GM21528 (cell line): ENCODE data around the gene ACAA1.
"Not testable (repeated sequence)": the region's sequence is repeated elsewhere in the genome, so short reads cannot be mapped to it uniquely, and the experiment has no call there.

Experiments used
- ATAC-seq: cut with Tn5 transposase; IDR thresholded peaks from one replicate; pipeline ENCODE4 v1.9.1; 2021; ENCODE audit warnings: mild to moderate bottlenecking, moderate library complexity; ENCODE audit not compliant: unreplicated experiment, low FRiP score

Gene ACAA1

GRCh38 chr3:38137615-38138348 is 855 bp upstream of the ACAA1 start:
- ATAC-seq: no peak

- ATAC-seq: no peak
Measured at GRCh38 chr3:38136393-38136776, 542 bp downstream of the ACAA1 start.

- not testable (repeated sequence) for ATAC-seq
Measured at GRCh38 chr3:38135621-38136277, 1.2 kb downstream of the ACAA1 start.

GRCh38 chr3:38134517-38135143 is 2.3 kb downstream of the ACAA1 start:
- ATAC-seq: not testable (repeated sequence)

GRCh38 chr3:38133557-38134405 is 3.1 kb downstream of the ACAA1 start:
- ATAC-seq: no peak

- no peak for ATAC-seq
Measured at GRCh38 chr3:38133209-38133556, 3.7 kb downstream of the ACAA1 start.

GRCh38 chr3:38131621-38132369 is 5.1 kb downstream of the ACAA1 start:
- no peak for ATAC-seq

GRCh38 chr3:38130631-38131065 is 6.3 kb downstream of the ACAA1 start:
- no peak for ATAC-seq

- no peak for ATAC-seq
Measured at GRCh38 chr3:38129058-38129457, 7.9 kb downstream of the ACAA1 start.

GRCh38 chr3:38128303-38128655 is 8.6 kb downstream of the ACAA1 start:
- no peak for ATAC-seq

GRCh38 chr3:38127611-38128302 is 9.2 kb downstream of the ACAA1 start:
- ATAC-seq: no peak

GRCh38 chr3:38126121-38126892 is 10.6 kb downstream of the ACAA1 start:
- ATAC-seq: no peak

- ATAC-seq: no peak
Measured at GRCh38 chr3:38125305-38126120, 11.4 kb downstream of the ACAA1 start.

GRCh38 chr3:38124324-38125122 is 12.4 kb downstream of the ACAA1 start:
- no peak for ATAC-seq

- no peak for ATAC-seq
Measured at GRCh38 chr3:38122712-38123290, 14.1 kb downstream of the ACAA1 start.

GRCh38 chr3:38121832-38122461 is 15.0 kb downstream of the ACAA1 start:
- ATAC-seq: no peak

- ATAC-seq: no peak
Measured at GRCh38 chr3:38121451-38121831, 15.5 kb downstream of the ACAA1 start.
